ENCODE results near the gene ARHGEF11.

Gene ARHGEF11

DNA sequence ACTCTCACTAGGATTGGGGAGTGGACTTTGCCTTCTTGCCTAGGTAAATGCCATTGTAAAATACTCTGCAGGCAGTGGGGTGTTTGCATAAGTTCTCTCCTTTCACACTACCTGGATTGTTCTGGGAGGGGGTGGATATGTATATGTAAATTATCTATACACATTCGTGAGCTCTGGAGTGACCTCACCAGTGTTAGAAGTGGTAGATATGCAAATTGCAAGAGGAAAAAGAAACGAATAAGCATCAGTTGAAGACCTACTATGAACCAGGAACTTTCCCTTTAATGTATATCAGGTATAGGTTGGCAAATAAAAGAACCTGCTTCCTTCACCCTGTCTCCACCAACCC lies 1.5 kb upstream of the ARHGEF11 start:
- DNase-seq (ENCODE audit: low read depth): no peak

DNA sequence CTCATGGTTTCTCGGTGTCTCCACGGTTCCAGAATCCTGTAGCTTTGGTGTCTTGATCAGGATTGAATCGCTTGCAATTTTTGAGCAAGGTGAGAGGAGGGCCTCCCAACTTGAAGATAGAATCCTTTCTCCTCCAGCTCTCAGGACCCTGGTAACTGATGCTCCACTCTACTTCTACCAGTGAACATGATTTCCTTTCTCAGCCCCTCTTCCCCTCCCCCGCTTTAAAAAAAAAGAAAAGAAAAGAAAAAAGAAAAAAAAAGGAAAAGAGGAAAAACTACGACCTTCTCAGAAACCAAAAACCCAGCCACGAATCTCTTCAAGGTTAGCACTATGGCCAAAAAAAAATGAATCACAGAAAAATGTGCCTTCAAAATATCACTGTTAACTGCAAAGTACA lies 1.2 kb downstream of the ARHGEF11 start:
- no peak for DNase-seq (ENCODE audit: low read depth)

DNA sequence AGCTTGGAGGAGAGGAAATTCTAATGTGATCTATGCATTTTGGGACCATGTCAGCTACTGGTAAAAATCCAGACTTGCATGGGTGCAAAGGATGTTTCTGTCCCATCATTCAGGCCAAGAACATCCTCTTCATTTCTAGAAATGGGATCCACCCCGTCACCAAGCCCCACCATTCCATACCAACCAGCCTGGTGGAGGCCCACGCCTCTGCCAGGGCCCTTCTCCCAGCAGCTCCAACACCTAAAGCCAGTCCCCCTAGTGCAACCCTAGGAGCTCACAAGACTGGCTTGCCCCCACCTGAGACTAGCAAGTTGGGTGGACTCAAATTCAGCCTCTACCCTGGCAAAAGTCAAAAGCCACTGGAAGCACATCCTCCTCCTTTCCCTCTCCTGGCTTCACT lies 1.9 kb downstream of the ARHGEF11 start:
- no peak for DNase-seq (ENCODE audit: low read depth)

DNA sequence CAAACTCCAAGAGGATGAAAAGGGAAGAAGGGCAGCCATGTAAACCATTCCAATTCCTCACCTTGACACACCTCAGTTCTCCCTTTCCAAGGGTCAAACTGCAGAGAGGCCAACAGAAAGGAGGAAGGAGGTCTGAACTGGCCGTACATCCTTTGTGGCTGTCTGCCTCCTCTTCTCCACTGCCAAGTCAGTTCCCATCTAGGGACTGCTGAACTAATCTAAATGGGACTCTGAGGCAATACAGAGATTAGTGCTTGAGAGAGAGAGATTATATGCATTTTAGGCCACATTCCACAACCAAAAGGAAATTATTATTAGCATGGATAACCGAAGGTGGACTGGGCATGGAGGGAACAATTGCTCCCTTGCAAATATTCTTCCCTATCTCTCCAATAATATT lies 2.7 kb downstream of the ARHGEF11 start:
- peak; percentile 16 for DNase-seq (ENCODE audit: low read depth)

DNA sequence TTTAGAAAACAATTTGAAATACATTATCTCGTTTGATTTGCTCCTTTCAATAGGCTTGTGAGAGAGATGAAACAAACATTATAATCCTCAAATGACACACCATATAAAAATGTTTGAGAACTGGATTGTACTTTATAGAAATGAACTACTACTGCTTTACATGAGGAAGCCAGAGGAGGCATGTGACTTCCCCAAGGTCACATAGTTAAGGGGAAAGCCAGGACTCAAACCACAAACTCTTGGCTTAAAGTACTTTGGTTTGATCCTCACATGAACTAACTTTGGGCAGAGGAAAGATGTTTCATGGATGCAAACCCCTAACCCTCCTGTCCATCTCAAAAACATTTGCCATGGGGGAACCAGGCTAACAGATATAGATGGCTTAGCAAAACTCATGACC lies 4.7 kb downstream of the ARHGEF11 start:
- peak; percentile 72 for DNase-seq (ENCODE audit: low read depth)

DNA sequence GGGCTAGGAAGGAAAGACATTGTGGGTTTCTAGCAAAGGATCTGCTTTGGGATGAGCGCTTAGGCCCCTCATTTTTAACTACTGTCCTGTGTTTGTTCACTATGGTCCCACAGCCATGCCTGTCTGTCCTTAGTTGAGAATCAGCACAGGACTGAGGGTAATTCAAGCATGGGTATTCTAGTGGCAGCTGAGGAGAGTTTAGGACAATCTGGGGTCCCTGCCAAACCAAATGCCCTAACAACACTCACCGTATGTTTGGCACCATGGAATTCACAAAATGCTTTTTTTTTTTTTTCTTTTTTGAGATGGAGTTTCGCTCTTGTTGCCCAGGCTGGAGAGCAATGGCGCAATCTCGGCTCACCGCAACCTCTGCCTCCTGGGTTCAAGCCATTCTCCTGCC lies 10.4 kb downstream of the ARHGEF11 start:
- DNase-seq (ENCODE audit: low read depth): no peak

DNA sequence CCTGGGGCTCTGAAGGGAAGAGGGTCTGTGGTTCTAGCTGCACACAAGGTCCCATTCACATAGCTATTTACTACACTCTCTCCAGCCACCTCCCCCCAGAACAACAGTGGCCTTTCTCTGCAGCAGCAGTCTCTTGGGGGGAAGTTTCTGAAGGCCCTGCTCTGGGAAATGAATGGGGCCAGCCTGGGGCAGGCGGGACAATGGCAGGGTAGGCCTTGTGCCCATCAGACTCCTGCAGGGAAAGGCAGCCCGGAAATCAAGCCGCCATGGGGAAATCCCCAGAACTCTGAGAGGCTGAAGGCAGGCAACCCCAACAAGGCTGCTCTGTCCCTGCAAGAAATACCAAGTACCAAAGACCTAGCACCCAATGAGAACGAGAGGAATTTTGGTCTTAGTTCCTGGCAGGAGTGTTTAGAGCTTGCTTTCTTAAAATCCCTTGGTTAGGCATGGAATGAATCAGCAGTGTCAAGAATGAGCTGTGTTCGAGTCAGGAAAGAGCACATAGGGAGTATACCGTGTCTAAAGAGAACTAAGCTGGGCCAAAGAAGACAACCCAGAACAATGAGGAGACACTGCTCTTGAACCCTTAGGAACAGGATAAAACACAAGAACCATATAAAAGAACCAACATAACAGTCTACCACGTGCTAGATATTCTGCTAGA lies 11.3 kb downstream of the ARHGEF11 start:
- DNase-seq (ENCODE audit: low read depth): peak; percentile 16

DNA sequence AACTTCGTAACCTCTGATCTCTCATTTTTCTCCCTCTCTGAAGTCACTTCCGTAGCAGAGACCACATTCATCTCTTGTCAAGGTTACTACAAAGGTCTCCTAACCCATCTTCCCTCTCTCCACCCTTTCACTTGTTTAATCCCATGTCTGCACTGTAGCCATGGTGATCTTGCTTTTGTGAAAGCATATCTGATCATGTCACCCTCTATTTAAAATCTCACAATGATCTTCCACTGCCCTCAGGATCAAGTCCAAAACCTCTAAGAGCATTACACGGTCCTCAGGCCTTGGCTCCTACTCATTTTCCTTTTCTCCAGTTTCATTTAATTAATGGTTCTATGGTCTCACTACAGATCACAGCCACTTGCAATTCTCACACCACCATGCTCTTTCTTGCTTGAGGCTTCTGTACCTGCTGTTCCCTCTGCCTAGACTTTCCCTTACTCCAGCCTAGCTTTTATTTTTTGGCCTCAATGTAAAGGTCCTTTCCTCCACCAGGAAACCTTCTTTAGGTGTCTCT lies 12.1 kb downstream of the ARHGEF11 start:
- no peak for DNase-seq (ENCODE audit: low read depth)

DNA sequence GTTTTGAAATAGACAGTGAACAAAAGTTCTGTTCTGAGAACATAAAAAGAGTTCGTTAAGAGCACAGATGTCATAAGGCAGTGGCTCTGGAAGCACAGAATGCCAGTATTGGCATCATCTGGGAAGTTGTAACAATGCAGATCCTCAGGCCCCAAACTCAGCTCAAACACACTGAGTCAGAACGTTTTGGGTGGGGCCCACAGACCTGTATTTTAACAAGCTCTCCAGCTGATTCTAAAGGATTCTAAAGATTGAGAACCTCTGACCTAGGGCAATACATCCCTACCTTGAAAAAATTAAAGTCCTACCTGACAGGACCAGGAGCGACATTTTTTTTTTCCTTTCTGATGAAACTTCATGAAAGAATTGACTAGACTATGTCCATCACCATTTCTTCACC lies 13.2 kb downstream of the ARHGEF11 start:
- DNase-seq (ENCODE audit: low read depth): no peak

DNA sequence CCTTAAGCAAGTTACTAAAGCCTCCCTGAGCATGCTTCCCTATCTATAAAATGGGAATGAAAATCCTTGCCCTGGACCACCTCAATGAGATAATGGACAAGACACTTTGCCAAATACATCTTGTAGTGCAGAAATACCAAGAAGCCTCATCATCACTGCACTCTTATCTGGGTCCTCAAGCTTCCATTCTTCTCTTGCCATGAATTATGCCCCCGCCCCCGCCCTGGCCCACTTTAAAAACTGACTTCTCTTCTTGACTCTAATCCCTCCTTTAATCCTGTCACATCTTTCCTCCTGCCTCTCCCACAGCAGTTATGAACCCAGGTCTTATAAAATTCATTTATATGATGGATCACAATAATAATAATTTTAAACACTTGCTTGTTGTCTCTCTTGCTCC lies 14.8 kb downstream of the ARHGEF11 start:
- DNase-seq (ENCODE audit: low read depth): no peak

DNA sequence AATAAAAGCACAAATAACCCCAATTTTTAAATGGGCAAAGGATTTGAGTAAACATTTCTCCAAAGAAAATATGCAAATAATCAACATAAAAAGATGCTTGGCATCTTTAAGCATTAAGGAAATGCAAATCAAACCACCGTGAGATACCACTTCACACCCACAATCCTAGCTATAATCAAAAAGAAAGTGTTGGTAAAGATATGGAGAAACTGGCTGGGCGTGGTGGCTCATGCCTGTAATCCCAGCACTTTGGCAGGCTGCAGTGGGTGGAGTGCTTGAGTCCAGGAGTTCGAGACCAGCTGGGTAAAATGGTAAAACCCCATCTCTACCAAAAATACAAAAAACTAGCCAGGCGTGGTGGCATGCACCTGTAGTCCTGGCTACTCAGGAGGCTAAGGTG lies 16.9 kb downstream of the ARHGEF11 start:
- no peak for DNase-seq (ENCODE audit: low read depth)

DNA sequence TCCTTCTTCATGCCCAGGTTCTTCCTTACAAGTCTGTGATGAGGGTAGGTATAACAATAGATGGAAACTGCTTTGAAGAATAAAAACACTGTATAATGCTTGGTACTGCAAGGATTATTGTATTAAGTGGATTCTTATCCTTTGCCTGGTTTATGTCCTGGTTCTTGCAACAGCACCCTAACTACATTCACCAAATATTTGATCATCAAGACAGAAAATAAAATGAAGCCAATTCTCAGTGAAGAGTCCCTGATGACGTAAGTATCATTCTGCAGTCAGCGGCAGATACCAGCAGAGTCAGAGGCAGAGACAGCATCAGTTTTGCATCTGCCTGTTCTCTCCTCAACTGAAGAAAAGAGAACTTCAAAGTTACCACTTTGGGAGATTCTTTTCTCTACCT lies 19.7 kb downstream of the ARHGEF11 start:
- no peak for DNase-seq (ENCODE audit: low read depth)

DNA sequence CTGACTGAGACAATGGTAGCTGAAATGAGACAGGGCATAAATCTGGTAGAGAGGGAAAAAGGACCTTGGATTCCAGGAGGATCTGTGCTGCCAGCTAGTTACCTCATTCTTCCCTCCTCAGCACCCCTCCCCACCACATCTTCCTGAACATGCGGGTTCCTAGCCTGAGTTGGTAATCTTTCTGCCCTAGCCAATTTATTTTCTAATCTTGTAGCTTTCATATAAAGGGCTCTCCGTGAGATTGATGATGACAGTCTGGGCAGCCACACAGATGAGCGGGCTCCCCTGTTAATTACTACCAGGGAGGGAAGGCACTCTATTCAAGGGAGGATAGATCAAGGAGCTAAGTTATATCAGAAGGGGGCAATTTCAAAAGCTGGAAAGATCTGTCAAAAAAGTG lies 20.2 kb downstream of the ARHGEF11 start:
- DNase-seq (ENCODE audit: low read depth): no peak

DNA sequence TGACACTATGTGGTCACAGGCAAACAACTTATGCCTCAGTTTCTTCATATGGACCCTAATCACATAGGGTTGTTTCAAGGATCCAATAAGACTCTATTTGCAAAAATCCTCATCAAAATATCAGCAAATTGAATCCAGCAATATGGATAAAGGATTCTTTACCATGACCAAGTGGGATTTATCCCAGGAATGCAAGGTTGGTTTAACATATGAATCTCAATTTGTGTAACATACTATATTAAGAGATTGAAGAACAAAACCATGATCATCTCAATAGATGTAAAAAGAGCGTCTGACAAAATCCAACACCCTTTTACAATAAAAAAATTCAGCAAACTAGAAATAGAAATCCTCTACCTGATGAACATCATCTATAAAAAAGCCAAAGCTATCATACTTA lies 23.9 kb downstream of the ARHGEF11 start:
- DNase-seq (ENCODE audit: low read depth): no peak

DNA sequence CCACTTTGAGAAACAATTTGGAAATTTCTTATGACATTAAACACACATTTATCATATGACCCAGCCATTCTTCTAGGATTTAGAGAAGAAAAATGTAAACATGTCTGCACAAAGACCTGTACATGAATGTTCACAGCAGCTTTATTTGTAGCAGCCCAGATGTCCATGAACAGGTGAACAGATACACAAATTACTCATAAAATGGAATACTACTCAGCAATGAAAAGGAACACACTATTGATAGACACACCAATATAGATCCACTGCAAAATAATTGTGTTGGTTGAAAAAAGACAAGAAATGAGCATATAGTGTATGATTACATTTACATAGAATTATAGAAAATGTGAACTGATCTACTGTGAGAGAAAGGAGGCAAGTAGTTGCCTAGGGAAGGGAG lies 26.1 kb downstream of the ARHGEF11 start:
- no peak for DNase-seq (ENCODE audit: low read depth)

DNA sequence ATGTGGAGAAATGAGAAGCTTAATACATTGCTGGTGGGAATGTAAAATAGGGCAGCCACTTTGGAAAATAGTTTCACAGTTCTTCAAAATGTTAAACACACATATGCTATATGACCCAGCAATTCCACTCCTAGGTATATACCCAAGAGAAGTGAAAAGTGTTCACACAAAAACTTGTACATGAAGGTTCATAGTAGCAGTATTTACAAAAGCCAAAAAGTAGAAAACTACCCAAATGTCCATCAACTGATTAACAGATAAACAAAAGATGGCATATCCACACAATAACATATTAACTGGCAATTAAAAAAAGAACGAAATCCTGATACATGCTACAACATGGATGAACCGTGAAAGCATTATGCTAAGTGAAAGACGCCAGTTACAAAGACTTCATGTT lies 33.7 kb downstream of the ARHGEF11 start:
- DNase-seq (ENCODE audit: low read depth): no peak

DNA sequence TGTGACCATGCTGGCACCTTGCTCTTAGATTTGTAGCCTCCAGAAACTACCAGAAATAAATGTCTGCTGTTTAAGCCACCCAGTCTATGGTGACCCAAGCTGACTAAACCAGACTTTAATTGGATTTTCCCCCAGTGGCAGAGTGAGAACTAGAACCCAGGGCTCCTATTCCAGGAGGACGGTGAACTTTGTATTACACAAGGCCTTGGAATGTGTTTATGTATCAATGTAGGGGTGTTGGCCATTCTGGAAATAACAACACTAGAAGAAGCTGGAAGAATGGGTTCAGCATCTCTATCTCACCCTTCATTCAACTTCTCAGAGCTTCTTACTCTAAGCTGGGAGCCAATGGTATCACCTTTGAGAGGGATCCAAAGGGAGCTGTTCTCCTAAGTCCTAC lies 37.0 kb downstream of the ARHGEF11 start:
- DNase-seq (ENCODE audit: low read depth): peak; percentile 33

DNA sequence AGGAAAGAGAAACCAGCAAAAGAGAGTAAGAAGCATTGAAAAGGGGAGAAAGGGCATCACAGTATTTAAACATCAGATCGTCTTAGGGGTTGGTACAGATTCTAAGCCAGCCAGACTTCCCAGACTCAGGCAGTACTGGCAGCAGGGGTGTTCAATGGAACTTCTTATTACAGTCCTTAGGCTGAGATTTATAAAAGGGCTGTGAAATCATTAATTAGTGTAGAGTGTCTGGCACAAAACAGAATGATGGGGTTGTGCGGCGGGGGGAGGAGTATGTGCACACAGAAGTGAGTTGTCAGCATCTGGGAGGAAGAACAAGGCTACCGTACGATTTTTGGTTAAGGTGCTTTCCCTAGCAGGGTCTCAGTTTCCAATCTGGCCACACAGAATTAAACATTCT lies 38.2 kb downstream of the ARHGEF11 start:
- DNase-seq (ENCODE audit: low read depth): no peak

DNA sequence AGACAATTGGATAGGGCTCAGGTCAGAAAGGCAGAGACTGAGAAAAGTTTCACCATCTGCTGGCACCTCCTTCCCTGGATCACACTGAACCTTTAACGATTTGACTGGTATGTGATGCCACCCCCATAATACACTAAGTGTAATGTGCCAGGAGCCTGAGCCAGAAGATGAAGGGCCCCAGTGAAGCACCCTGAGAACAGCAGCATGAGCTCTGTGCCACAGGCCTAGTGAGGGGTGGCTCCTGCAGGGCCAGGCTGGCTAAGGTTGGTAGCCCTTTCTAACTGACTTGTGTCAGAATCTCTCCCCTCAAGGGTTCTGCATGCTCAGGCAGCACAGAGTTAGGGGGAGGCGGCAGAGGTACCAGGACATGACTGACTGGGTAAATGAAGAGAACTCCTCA lies 38.9 kb downstream of the ARHGEF11 start:
- no peak for DNase-seq (ENCODE audit: low read depth)

DNA sequence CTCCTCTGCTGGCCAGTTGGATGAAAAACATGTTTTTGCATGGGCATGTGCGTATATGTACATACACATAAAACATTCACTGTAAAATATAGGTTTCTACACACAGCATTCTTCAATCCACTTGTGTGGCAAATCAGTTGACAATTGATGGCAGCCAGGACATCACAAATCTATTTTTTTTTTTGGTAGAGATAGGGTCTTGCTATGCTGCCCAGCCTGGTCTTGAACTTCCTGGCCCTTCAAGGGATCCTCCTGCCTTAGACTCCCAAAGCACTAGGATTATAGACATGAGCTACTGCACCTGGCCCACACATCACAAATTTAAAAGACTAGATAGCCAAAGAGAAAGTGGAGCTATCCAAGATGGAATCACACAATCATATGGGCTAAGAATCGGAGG lies 39.6 kb downstream of the ARHGEF11 start:
- DNase-seq (ENCODE audit: low read depth): no peak

DNA sequence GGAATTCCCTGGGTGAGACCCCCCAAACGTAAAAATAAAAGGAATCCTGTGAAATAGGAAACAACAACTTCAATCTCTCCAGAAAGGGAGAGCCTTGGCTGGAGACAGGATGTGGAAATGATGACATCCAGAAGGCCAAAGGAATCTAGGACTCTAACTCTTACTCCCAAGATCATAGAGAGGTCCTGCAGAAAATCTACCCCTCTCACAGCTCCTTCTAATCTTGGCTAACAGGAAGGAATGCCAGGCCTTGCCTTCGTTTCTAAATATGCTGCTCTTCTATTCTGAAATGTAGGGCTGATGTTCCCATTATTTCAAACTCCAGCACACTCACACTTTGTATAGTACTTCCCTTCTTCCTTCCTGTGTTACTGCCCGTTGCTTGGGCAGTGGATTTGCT lies 40.7 kb downstream of the ARHGEF11 start:
- peak; percentile 58 for DNase-seq (ENCODE audit: low read depth)

DNA sequence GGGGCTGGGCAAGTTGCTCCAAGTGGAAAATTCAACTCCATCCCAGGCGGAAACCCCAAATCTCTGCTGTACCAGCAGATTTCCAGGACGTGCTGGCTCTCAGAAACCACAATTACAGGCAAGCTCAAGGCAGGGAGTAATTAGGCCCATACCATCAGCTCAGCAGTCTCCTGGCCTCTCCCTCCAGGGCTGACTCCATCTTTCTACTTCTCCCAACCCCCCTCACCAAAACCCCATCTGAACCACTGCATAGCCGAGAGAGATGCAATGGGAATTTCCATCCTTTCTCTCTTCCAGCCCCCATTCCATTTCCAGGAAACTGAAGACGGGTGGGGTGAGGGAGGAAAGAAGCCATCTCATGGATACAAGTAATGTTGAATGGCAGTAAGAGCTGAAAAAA lies 41.2 kb downstream of the ARHGEF11 start:
- peak; percentile 42 for DNase-seq (ENCODE audit: low read depth)

DNA sequence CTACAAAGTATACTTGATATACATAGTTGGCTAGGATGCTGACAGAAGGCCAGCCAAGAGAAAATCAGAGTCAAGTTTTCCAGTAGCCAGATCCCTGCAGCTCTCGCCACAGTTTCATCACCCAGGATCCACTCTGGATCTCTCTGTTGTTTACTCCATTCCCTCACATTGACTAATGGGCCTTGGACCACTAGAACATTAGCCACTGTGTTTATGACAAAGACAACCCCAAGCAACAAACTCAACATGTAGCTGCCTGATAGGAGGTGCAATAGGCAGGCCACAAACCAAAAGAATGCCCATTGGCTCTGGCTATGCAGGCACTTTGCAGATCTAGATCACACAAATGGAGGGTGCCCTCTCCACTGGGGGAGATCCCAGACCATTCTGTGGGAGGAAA lies 44.2 kb downstream of the ARHGEF11 start:
- peak; percentile 11 for DNase-seq (ENCODE audit: low read depth)

DNA sequence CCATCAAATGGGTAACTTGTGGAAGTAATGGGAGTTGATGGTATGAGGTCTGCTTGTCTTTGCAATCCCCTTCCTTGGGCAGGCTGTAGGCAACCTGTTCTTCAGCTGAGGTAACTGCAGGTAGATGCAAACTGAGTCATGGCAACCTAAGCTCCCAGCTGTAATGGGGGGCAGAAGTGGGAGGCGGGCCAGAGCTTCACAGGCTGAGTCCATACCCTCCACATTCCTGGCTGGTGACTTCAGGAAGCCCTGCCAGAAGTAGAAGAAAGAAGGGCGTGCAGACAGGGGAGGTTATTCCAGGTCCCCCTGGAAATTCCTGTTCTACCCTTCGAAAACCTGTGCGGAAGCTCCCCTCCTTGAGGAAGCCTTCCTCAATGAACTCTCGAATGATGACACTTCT lies 44.9 kb downstream of the ARHGEF11 start:
- peak; percentile 17 for DNase-seq (ENCODE audit: low read depth)
